WI38 (cell line): Measurements from ENCODE around the gene DNAJC5.
"Not testable (repeated sequence)": the region's sequence is repeated elsewhere in the genome, so short reads cannot be mapped to it uniquely, and the experiment has no call there.

Source experiments
- H3K4me3 ChIP-seq: 2 replicates; pipeline ENCODE4 v1.5.1; 2011; ENCODE audit warnings: low read depth, mild to moderate bottlenecking, control low read depth, low read length
- CTCF ChIP-seq: IDR thresholded peaks from 2 replicates; pipeline ENCODE4 v1.5.1; 2012; ENCODE audit warnings: low read depth, mild to moderate bottlenecking, control low read depth, low read length

The DNAJC5 gene

GRCh38 chr20:63864545-63864977 is 30.4 kb upstream of the DNAJC5 start:
- peak overlapping the region; percentile 94 for H3K4me3 ChIP-seq
- no peak for TF ChIP-seq CTCF

- H3K4me3 ChIP-seq, result peak within 1 kb of the TSS; percentile 94
- no peak for TF ChIP-seq CTCF
Measured at GRCh38 chr20:63864978-63865640, 29.8 kb upstream of the DNAJC5 start, which contains the start of gene TPD52L2. Gene TPD52L2, plus strand, starts transcription at chr20:63865270. Its CDS starts 96 bp downstream, at chr20:63865366.

GRCh38 chr20:63867042-63867441 is 27.9 kb upstream of the DNAJC5 start:
- not testable (repeated sequence) for H3K4me3 ChIP-seq

- no peak for TF ChIP-seq CTCF
Measured at GRCh38 chr20:63868264-63868663, 26.7 kb upstream of the DNAJC5 start.

GRCh38 chr20:63873477-63873971 is 21.4 kb upstream of the DNAJC5 start:
- H3K4me3 ChIP-seq, result no peak overlapping the region
- TF ChIP-seq CTCF, result no peak

More at GRCh38 chr20:63868264-63868663, 26.7 kb upstream of the DNAJC5 start:
- no peak overlapping the region for H3K4me3 ChIP-seq

- not testable (repeated sequence) for H3K4me3 ChIP-seq
Measured at GRCh38 chr20:63874241-63874640, 20.7 kb upstream of the DNAJC5 start.

GRCh38 chr20:63876489-63877036 is 18.4 kb upstream of the DNAJC5 start:
- no peak for TF ChIP-seq CTCF

GRCh38 chr20:63877755-63878470 is 17.0 kb upstream of the DNAJC5 start:
- TF ChIP-seq CTCF, result no peak
- no peak overlapping the region for H3K4me3 ChIP-seq

More at GRCh38 chr20:63876489-63877036, 18.4 kb upstream of the DNAJC5 start:
- H3K4me3 ChIP-seq, result no peak overlapping the region
